ENCODE results near the gene KATNIP.

- TF ChIP-seq, protein P1, sequence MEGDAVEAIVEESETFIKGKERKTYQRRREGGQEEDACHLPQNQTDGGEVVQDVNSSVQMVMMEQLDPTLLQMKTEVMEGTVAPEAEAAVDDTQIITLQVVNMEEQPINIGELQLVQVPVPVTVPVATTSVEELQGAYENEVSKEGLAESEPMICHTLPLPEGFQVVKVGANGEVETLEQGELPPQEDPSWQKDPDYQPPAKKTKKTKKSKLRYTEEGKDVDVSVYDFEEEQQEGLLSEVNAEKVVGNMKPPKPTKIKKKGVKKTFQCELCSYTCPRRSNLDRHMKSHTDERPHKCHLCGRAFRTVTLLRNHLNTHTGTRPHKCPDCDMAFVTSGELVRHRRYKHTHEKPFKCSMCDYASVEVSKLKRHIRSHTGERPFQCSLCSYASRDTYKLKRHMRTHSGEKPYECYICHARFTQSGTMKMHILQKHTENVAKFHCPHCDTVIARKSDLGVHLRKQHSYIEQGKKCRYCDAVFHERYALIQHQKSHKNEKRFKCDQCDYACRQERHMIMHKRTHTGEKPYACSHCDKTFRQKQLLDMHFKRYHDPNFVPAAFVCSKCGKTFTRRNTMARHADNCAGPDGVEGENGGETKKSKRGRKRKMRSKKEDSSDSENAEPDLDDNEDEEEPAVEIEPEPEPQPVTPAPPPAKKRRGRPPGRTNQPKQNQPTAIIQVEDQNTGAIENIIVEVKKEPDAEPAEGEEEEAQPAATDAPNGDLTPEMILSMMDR (conservative IDR thresholded peaks at IDR 0.05 in 1 of 2, IDR thresholded peaks at IDR 0.05 in 1 of 2; ENCODE audit: low read depth in 1 of 2, low read length in 2 of 2), result no peak
- no peak for TF ChIP-seq EZH2 (IDR thresholded peaks at IDR 0.05; ENCODE audit: low read length, missing control alignments)
Measured at GRCh38 chr16:27564224-27564623, 14.3 kb downstream of the KATNIP start.

Data from fibroblast of lung (primary cell).